Measurements from ENCODE around the gene ADAMTS13.

The ADAMTS13 gene

GRCh38 chr9:133474853-133475252 lies 52.7 kb downstream of the ADAMTS13 start:
- DNase-seq = no peak

GRCh38 chr9:133475292-133476012 lies 53.3 kb downstream of the ADAMTS13 start:
- no peak for DNase-seq

GRCh38 chr9:133476036-133476931 lies 54.1 kb downstream of the ADAMTS13 start:
- DNase-seq = no peak

GRCh38 chr9:133476941-133477340 lies 54.8 kb downstream of the ADAMTS13 start:
- no peak for DNase-seq

DNA sequence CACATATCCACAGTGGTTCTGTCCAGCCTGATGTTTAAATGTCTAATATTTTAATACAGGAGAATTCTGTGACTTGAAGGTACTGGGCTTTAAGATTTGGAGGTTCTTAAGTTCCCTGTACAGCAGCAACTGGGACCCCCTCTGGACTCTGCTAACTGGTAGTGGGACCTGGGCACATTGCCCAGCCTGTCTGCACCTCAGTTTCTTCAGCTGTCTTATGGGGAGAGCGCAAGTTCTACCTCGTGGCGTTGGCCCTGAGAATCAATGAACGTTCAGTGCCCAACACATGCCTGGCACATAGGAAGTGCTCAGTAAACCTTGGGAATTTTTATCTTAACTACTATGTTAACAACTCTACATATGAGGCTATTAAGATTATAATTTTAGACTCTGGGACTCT lies 55.3 kb downstream of the ADAMTS13 start:
- no peak for DNase-seq

- DNase-seq = no peak
Observed at GRCh38 chr9:133477992-133478850, 56.1 kb downstream of the ADAMTS13 start.

GRCh38 chr9:133478851-133479711 lies 56.9 kb downstream of the ADAMTS13 start, which contains the start of gene SLC2A6:
Gene SLC2A6 (minus strand): TSS chr9:133479099. CDS start chr9:133479059, 40 bp downstream.
- DNase-seq = peak; percentile 4 to 15

GRCh38 chr9:133483611-133484010 lies 61.4 kb downstream of the ADAMTS13 start:
- no peak for DNase-seq

DNA sequence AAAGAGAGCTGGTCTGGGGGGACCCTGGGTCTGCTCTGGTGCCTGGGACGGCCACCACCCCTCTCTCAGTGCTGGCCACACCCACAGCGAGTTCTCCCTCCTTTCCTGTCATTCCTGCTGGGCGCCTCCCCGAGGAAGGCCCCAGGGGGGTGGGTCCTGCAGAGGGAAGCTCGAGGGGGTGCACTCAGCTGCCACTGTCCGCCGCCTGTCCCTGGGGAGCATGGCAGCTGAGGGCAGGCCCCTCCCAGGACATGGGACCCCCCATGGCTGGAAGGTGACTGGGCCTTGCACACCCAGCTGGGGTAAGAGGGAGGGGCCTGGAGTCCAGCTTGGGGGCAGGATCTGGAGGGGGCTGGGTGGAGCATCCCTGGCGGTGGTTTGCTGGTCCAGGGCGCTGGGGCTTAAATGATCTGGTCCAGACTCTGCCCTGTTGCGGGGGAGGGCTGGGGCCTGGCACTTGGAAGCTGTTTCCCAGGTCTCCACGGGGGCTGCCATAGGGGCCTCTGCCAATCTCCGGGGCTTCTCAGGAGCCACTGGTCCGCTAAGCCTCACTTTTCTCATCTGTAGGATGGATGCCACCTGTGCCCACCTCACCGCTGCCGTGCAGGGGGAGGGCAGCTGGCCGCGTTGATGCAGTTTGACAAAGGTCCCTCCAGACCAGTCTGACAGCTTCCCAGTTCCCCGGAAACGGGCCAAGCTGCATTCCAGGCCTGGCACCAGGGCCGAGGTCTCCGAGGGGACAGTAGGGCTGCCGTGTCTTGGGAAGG lies 62.7 kb downstream of the ADAMTS13 start:
- no peak for DNase-seq

- no peak for DNase-seq
Observed at GRCh38 chr9:133485531-133486260, 63.5 kb downstream of the ADAMTS13 start.

DNA sequence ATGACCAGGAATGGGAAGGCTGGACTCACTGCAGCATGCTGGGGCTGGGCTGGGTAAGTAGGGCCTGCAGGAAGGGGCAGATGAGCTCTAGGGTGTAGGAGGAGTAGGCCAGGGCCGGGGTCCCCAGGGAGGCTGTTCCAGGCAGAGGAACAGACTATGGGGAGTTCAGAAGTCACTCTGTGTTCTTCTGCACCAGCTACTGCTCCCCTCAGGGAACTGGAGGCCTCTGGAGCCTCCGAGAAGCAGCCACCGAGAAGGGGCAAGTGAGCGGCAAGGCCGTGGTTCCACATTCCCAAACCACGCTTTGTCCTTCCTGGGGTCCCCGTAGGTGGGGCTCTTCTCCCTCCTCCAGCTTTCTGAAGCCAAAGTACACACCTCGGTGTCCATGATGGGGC lies 65.2 kb downstream of the ADAMTS13 start:
- no peak for DNase-seq

DNA sequence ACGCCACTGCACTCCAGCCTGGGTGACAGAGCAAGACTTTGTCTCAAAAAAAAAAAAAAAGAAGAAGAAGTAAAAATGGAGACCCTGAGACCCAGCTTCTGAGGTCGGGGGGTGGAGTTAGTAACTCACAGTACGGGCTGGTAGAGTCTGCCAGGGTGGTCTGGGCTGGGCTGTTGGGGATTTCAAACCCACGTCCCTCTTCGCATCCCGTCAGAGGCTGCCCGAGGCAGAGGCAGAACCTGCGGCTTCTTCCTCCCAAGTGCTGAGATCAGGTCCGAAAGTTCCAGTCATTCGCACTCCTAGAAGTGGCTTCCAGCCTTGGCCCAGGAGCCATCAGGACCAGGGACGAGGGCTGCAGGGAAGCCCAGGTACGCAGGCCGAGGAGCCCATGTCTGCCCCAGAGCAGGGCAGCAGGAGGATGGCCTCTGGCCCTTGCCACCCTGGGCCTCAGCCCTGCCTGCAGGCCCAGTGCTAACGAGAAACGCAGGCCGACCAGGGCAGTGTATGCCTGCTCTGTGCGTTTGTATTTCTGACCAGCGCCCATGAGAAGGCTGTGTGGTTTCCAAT lies 66.6 kb downstream of the ADAMTS13 start:
- DNase-seq = no peak

GRCh38 chr9:133489253-133490190 lies 67.4 kb downstream of the ADAMTS13 start:
- DNase-seq = no peak

DNA sequence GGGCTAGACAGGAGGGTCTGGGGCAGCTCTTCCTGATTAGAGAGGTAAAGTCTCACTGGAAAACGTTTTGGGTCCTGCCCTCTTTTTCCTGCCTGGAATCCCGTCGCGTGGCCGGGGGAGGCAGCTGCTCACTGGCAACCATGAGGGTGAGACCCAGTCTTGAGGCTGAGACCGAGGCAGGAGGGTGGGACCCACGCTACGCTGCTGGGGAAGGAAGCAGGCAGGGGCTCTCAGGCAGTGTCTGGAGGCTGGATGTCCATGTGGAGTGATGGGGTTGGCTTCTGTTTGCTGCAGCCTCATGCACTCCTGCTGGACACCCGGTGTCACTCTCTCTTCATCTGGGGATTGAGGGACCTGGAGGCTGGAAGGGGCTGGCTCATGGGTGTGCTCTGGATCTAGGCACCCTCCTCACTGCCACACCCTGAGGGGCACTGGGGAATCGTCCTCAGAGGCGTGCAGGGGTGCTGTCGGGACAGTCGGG lies 68.1 kb downstream of the ADAMTS13 start:
- no peak for DNase-seq

DNA sequence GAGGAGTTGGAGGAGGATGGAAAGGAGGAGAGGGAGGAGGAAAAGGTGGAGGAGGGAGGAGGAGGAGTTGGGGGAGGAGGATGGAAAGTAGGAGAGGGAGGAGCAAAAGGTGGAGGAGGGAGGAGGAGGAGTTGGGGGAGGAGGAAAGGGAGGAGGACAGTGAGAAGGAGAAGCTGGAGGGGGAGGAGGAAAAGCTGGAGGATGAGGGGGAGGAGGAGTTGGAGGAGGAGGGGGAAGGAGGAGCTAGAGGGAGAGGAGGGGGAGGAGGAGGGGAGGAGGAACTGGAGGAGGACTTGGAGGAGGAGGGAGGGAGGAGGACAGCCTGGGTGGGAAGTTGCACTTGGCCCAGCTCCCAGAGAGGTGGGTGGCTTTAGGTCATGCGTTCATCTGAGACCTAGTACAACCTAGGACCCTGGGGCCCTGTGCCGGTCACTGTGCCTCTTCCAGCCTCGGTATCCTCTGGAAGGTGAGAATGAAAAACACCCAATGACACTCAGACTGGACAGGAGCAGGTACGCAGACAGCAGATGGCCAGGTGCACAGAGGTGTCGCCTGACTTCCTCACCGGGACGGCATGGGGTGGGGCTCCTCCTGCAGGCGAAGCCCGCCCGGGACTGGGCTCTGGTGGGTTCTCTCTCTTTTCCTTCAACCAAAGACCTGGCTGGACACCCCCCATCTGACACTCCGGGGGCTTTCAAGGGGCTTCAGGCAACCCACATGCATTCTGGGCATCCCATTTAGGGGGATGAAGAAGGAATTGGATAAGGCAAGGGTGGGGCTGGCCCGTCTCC lies 68.9 kb downstream of the ADAMTS13 start:
- DNase-seq = no peak

DNA sequence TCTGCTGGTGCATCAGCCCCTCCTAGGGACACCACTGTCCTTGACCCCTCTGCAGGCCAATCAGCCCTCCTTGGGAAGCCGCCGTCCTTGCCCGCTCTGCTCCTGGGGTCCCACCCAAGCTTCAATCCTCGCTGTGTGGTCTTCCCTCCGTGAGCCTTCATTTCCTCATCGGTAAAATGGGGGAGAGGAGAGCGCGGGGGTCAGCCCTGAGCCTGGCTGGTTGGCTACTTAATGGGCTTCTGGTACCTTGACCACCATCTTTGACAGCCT lies 69.4 kb downstream of the ADAMTS13 start:
- DNase-seq = no peak

DNA sequence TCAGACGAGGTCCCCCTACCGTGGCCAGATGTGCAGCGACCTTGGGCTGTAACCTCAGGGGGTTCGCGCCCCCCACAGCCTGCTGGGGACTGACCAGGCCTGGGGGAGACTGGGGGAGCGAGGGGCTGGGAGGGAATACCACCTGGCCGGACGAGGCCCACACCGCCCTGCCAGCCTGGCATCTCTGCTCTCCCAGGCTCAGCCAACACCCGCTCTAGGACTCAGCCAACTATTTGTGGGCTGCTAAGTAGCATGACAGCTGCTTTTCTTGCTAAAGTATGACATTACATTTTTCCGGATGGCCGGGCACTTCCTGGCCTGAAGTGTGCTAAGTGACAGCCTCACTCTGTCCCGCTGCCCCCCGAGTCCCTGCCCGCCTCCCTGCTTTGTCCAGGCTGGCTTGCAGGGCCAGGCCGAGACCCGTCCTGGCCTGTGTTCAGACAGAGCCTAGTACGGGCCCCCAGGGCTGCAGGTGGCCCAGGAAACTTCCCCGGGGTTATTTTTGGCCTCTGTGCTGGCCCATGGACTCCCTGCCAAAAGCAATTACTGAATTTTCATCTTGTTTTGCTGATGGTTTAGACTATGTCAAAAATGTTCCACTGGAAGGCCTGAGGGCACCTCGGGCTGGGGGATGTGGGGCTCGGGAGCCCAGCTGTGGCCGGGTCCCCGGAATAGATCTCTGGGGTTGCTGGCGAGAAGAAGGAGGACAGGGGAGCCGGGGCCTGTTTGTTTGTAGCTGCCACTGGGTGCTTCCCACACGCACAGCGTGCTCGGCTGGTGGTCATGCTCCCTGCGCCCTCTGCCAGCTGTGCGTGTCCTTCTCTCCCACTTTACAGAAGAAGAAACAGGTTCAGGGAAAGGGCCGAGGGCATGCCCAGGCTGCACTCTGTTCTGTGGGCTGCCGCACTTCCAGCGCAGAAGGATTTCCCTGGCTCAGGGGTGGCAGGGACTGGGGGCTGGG lies 70.2 kb downstream of the ADAMTS13 start:
- no peak for DNase-seq

All from NCI-H187 (cell line).